ENCODE measurements around the gene UGT2A3.

Gene UGT2A3

GRCh38 chr4:68912807-68913206 is 38.8 kb downstream of the UGT2A3 start:
- DNase-seq (ENCODE audit: low read depth), result no peak

GRCh38 chr4:68909385-68909784 is 42.2 kb downstream of the UGT2A3 start:
- no peak for DNase-seq (ENCODE audit: low read depth)

GRCh38 chr4:68907788-68908700 is 43.6 kb downstream of the UGT2A3 start:
- no peak for DNase-seq (ENCODE audit: low read depth)

GRCh38 chr4:68907245-68907644 is 44.4 kb downstream of the UGT2A3 start:
- no peak for DNase-seq (ENCODE audit: low read depth)

GRCh38 chr4:68906780-68907137 is 44.8 kb downstream of the UGT2A3 start:
- DNase-seq (ENCODE audit: low read depth), result no peak

- no peak for DNase-seq (ENCODE audit: low read depth)
These were observed 45.4 kb downstream of the UGT2A3 start for GRCh38 chr4:68905939-68906779.

- no peak for DNase-seq (ENCODE audit: low read depth)
These were observed 46.0 kb downstream of the UGT2A3 start for GRCh38 chr4:68905598-68905938.

- DNase-seq (ENCODE audit: low read depth), result no peak
These were observed 46.8 kb downstream of the UGT2A3 start for GRCh38 chr4:68904786-68905185.

GRCh38 chr4:68896749-68897148 is 54.9 kb downstream of the UGT2A3 start:
- no peak for DNase-seq (ENCODE audit: low read depth)

GRCh38 chr4:68895561-68896198 is 55.9 kb downstream of the UGT2A3 start:
- no peak for DNase-seq (ENCODE audit: low read depth)

- DNase-seq (ENCODE audit: low read depth), result no peak
These were observed 58.7 kb downstream of the UGT2A3 start for GRCh38 chr4:68892861-68893260.

- DNase-seq (ENCODE audit: low read depth), result no peak
These were observed 59.9 kb downstream of the UGT2A3 start for GRCh38 chr4:68891678-68892077.

- no peak for DNase-seq (ENCODE audit: low read depth)
These were observed 66.1 kb downstream of the UGT2A3 start for GRCh38 chr4:68885545-68885944.

- DNase-seq (ENCODE audit: low read depth), result no peak
These were observed 67.7 kb downstream of the UGT2A3 start for GRCh38 chr4:68883870-68884269.
